Naive B cell (primary cell): Measurements from ENCODE around the gene TMEM94. TPM values are rescaled to one million over a fixed set of nuclear protein-coding genes. Genes with fewer than 3 reads are reported as not detected.
A peak's percentile ranks its signal among the peaks of the same experiment; 100 is the strongest.

Source experiments
- ATAC-seq, 2 donors: fragments of 150-1000 bp; cut with Tn5 transposase; 2 replicates each; pipeline ENCODE4 v1.10.0; 2021; ENCODE audit warnings: low read depth in 2 of 2, mild to moderate bottlenecking in 2 of 2, moderate library complexity in 2 of 2
- DNase-seq: peaks from one replicate; pipeline ENCODE4 v3.0.0; 2022
- H3K27ac Mint-ChIP-seq, 6 donors: one replicate each; pipeline ENCODE4 v1.8.0; 2020 to 2022; ENCODE audit warnings: mild to moderate bottlenecking in 6 of 6, mixed read lengths in 6 of 6, moderate library complexity in 5 of 6, inconsistent platforms in 2 of 6
- H3K27me3 Mint-ChIP-seq, 3 donors: one replicate each; pipeline ENCODE4 v1.8.0; 2021 to 2022; ENCODE audit warnings: mixed read lengths in 3 of 3, mild to moderate bottlenecking in 1 of 3
- H3K36me3 Mint-ChIP-seq, 2 donors: one replicate each; pipeline ENCODE4 v1.8.0; 2020 to 2022; ENCODE audit warnings: mixed read lengths in 2 of 2, inconsistent platforms in 1 of 2, mild to moderate bottlenecking in 1 of 2
- H3K4me1 Mint-ChIP-seq, 3 donors: one replicate each; pipeline ENCODE4 v1.8.0; 2020 to 2022; ENCODE audit warnings: mixed read lengths in 3 of 3, inconsistent platforms in 1 of 3, mild to moderate bottlenecking in 1 of 3, moderate library complexity in 1 of 3
- H3K4me3 Mint-ChIP-seq, 8 donors: one replicate each; pipeline ENCODE4 v1.8.0; 2020 to 2022; ENCODE audit warnings: mild to moderate bottlenecking in 8 of 8, mixed read lengths in 8 of 8, moderate library complexity in 8 of 8, inconsistent platforms in 2 of 8
- H3K9me3 Mint-ChIP-seq, 7 donors: one replicate each; pipeline ENCODE4 v1.8.0; 2020 to 2022; ENCODE audit warnings: mixed read lengths in 7 of 7, mild to moderate bottlenecking in 5 of 7, inconsistent platforms in 2 of 7, moderate library complexity in 1 of 7
- polyA plus RNA-seq, 6 donors: library from polyadenylated mRNA; unstranded; fragments of 300-500 nt; fragmentation: Illumina TruSeq; gene quantifications; one replicate each; pipeline ENCODE4 v1.2.3, GENCODE V29; 2021; ENCODE audit warnings: low read depth in 6 of 6

The TMEM94 gene
- polyA plus RNA-seq, 6 donors from 2014 or later: 6.3 to 25.9 (median 9.0) TPM

- Mint-ChIP-seq H3K36me3 (peaks cover 0 to 19% of the 10 kb centered on the region in 2 donors), H3K27ac (peak overlapping the region in 1 of 6 donors; percentile 15), H3K27me3 (no peaks in the 10 kb centered on the region), H3K4me1 (no peaks in the 10 kb centered on the region), H3K9me3 (no peaks in the 10 kb centered on the region), H3K4me3 (no peak overlapping the region)
- DNase-seq (no peak), ATAC-seq (no peak)
Observed at GRCh38 chr17:75500419-75501216, 44.2 kb downstream of the TMEM94 start.

GRCh38 chr17:75501378-75502071 lies 45.1 kb downstream of the TMEM94 start:
- no peak overlapping the region for H3K27ac Mint-ChIP-seq
- no peaks in the 10 kb centered on the region for H3K27me3 Mint-ChIP-seq
- H3K9me3 Mint-ChIP-seq: no peaks in the 10 kb centered on the region
- no peak overlapping the region for H3K4me3 Mint-ChIP-seq
- H3K36me3 Mint-ChIP-seq: peaks cover 0 to 12% of the 10 kb centered on the region in 2 donors
- H3K4me1 Mint-ChIP-seq: no peaks in the 10 kb centered on the region
- ATAC-seq: no peak
- DNase-seq: no peak

GRCh38 chr17:75502072-75502720 lies 45.8 kb downstream of the TMEM94 start:
- no peaks in the 10 kb centered on the region for H3K4me1 Mint-ChIP-seq
- H3K27ac Mint-ChIP-seq: no peak overlapping the region
- H3K9me3 Mint-ChIP-seq: no peaks in the 10 kb centered on the region
- ATAC-seq (no peak), DNase-seq (no peak)
- no peak overlapping the region for H3K4me3 Mint-ChIP-seq
- peaks cover 0 to 7% of the 10 kb centered on the region in 2 donors for H3K36me3 Mint-ChIP-seq
- H3K27me3 Mint-ChIP-seq: no peaks in the 10 kb centered on the region

- H3K4me3 Mint-ChIP-seq: no peak overlapping the region
- H3K27me3 Mint-ChIP-seq: no peaks in the 10 kb centered on the region
- no peaks in the 10 kb centered on the region for H3K4me1 Mint-ChIP-seq
- no peaks in the 10 kb centered on the region for H3K9me3 Mint-ChIP-seq
- H3K36me3 Mint-ChIP-seq: peaks cover 0 to under 1% of the 10 kb centered on the region in 2 donors
- H3K27ac Mint-ChIP-seq: no peak overlapping the region
- ATAC-seq (no peak), DNase-seq (no peak)
Observed at GRCh38 chr17:75502721-75503329, 46.4 kb downstream of the TMEM94 start.

- no peaks in the 10 kb centered on the region for H3K27me3 Mint-ChIP-seq
- ATAC-seq (no peak), DNase-seq (no peak)
- H3K36me3 Mint-ChIP-seq: no peaks in the 10 kb centered on the region
- H3K4me3 Mint-ChIP-seq: no peak overlapping the region
- no peak overlapping the region for H3K27ac Mint-ChIP-seq
- H3K4me1 Mint-ChIP-seq: no peaks in the 10 kb centered on the region
- H3K9me3 Mint-ChIP-seq: no peaks in the 10 kb centered on the region
Observed at GRCh38 chr17:75503337-75503950, 47.0 kb downstream of the TMEM94 start.

DNA sequence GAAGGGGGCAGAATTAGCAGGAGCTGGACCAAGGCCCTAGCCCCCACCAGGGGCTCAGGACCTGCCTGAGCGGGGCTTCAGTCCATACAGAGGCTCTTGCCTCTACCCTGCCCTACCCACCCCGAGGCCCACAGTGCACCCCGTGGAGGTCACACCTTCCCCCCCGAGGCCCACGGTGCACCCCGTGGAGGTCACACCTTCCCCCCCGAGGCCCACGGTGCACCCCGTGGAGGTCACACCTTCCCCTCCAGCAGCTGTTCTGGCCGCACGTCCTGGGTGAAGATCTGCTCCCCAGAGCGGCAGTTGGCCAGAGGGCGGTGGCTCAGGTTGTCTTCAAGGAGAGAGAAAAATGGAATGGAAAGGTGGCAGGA lies 47.5 kb downstream of the TMEM94 start:
- Mint-ChIP-seq H3K4me1 (no peaks in the 10 kb centered on the region), H3K27ac (no peak overlapping the region), H3K27me3 (no peaks in the 10 kb centered on the region), H3K4me3 (no peak overlapping the region), H3K36me3 (no peaks in the 10 kb centered on the region), H3K9me3 (no peaks in the 10 kb centered on the region)
- no peak for DNase-seq
- no peak for ATAC-seq

- ATAC-seq (peak; percentile 83 to 91), DNase-seq (peak; percentile 51)
- H3K4me1 Mint-ChIP-seq: no peaks in the 10 kb centered on the region
- no peaks in the 10 kb centered on the region for H3K36me3 Mint-ChIP-seq
- H3K27ac Mint-ChIP-seq: no peak overlapping the region
- H3K9me3 Mint-ChIP-seq: no peaks in the 10 kb centered on the region
- no peaks in the 10 kb centered on the region for H3K27me3 Mint-ChIP-seq
- H3K4me3 Mint-ChIP-seq: no peak overlapping the region
Observed at GRCh38 chr17:75504347-75505151, 48.1 kb downstream of the TMEM94 start.

- ATAC-seq: no peak
- no peaks in the 10 kb centered on the region for H3K36me3 Mint-ChIP-seq
- no peak overlapping the region for H3K4me3 Mint-ChIP-seq
Observed at GRCh38 chr17:75505152-75505409, 48.6 kb downstream of the TMEM94 start.

GRCh38 chr17:75505640-75506039 lies 49.2 kb downstream of the TMEM94 start:
- no peak for DNase-seq
- no peaks in the 10 kb centered on the region for H3K36me3 Mint-ChIP-seq
- H3K9me3 Mint-ChIP-seq: no peaks in the 10 kb centered on the region
- ATAC-seq: no peak
- no peaks in the 10 kb centered on the region for H3K4me1 Mint-ChIP-seq
- no peak overlapping the region for H3K4me3 Mint-ChIP-seq
- H3K27me3 Mint-ChIP-seq: no peaks in the 10 kb centered on the region
- H3K27ac Mint-ChIP-seq: no peak overlapping the region

More at GRCh38 chr17:75505152-75505409, 48.6 kb downstream of the TMEM94 start:
- no peak for DNase-seq
- no peaks in the 10 kb centered on the region for H3K27me3 Mint-ChIP-seq
- H3K9me3 Mint-ChIP-seq: no peaks in the 10 kb centered on the region
- H3K27ac Mint-ChIP-seq: no peak overlapping the region
- no peaks in the 10 kb centered on the region for H3K4me1 Mint-ChIP-seq

DNA sequence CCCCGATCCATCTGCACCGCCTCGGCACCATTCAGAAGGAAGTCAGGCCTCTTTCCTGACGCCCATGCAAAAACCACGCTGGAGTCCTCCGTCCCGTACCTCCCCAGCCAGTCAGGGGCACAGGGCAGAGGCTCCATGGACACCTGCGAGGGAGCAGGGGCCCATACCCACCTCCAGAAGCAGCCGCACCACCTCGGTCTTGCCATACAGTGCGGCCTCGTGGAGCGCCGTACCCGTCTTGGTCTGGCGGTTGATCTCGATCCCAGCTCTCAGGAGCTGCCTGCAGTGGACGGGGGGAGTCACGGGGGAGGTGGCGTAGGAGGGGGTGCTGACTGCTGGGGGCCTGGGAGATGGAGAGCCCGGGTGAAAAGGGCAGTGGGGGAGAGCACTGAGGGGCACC lies 49.7 kb downstream of the TMEM94 start:
- Mint-ChIP-seq H3K27ac (no peak overlapping the region), H3K4me1 (no peaks in the 10 kb centered on the region), H3K4me3 (no peak overlapping the region), H3K9me3 (no peaks in the 10 kb centered on the region), H3K36me3 (no peaks in the 10 kb centered on the region), H3K27me3 (no peaks in the 10 kb centered on the region)
- DNase-seq (no peak), ATAC-seq (no peak)

DNA sequence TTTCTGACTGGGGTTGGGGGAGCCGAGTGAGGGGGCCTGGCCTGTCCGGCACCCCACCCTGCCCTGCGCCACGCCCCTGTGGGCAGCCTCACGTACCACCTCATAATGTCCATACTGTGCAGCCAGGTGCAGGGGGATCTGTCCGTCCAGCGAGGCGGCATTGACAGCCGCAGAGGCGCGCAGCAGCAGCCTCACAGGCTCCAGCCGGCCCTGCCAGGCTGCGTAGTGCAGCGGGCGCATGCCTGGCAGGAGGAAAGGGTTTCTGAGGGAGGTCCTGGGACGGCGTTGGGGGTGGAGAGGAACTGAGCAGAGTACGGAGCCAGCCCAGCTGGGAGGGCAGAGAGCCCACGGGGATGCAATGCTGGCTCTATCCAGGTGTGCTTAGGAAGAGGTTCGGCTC lies 50.5 kb downstream of the TMEM94 start:
- Mint-ChIP-seq H3K27me3 (no peaks in the 10 kb centered on the region), H3K27ac (no peak overlapping the region), H3K36me3 (no peaks in the 10 kb centered on the region), H3K4me3 (no peak overlapping the region), H3K4me1 (no peaks in the 10 kb centered on the region), H3K9me3 (no peaks in the 10 kb centered on the region)
- ATAC-seq (no peak), DNase-seq (no peak)

DNA sequence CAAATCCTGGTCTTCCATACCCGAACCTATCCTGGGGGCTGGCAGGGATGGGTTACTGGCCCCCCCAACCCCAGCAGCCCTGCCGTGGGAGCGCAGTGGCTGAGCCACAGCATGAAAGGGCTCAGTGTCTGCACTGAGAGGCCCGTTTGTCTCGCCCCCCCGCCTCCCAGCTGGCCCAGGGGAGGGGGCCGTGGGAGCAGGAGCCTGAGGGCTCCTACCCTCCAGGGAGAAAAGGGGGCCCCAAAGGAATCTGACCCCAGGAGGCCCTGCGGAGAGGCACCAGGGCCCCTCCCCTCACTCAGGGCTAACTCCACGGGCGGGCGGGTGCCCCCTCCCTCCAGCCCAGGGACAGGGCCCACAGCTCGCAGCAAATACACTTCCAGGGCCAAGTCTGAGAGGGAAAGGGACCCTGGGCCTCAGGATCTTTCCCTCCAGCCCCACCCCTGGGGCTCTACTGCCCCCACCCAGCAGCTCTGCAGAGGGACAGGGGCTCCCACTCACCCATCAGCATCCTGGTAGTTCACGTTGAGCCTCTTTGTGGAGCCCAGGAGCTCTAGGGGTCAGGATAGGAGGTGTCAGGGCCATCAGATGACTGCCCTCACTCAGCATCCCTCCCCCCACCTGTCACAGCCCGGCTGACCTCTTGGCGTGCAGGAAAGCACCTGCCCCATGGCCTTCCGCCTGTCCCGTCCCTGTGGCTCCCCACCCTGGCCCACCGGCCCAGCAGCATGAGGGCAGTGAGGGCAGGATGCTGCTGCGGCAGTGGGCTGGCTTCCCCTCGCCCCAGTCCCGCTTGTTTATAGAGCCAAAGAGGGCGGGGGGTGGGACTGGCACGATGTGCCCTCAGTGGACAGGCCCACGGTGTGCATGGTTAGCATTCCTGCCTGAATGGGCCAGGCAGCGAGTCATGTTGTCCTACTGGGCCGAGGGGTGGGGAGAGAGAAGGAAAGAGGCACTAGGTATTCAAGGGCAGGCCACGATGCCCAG lies 51.6 kb downstream of the TMEM94 start:
- Mint-ChIP-seq H3K27ac (no peak overlapping the region), H3K9me3 (no peaks in the 10 kb centered on the region), H3K36me3 (no peaks in the 10 kb centered on the region), H3K4me3 (no peak overlapping the region), H3K4me1 (no peaks in the 10 kb centered on the region), H3K27me3 (no peaks in the 10 kb centered on the region)
- DNase-seq (no peak), ATAC-seq (no peak)
